K562 (cell line): ENCODE data around the gene LAMTOR5. TPM values are rescaled to one million over a fixed set of nuclear protein-coding genes. Genes with fewer than 3 reads are reported as not detected.

ENCODE experiments used
- ATAC-seq: fragments of 200-7000 bp; cut with Tn5 transposase; 3 replicates; pipeline ENCODE4 v1.9.1; 2020; ENCODE audit warnings: moderate library complexity
- BruUV-seq: library from RNA; stranded (reverse); fragments of 400-500 nt; replicated peaks from 2 replicates; lab custom pipeline; 2021; lab: Mats Ljungman, UMichigan
- CTCF ChIA-PET: fragments of 300-600 bp; formaldehyde crosslinking; extraction: SDS; loops from one replicate; lab custom pipeline; 2021; ENCODE audit warnings: low intra/inter-chr PET ratio; lab: Yijun Ruan, JAX
- POLR2A ChIA-PET: fragments of 300-600, 350-650 bp; sonication (Branson Sonifier 250); formaldehyde crosslinking; extraction: SDS; loops from one replicate; lab custom pipeline; 2021; ENCODE audit warnings: antibody characterized with exemption, inconsistent platforms; lab: Yijun Ruan, JAX
- DNase-seq, 4 experiments: peaks; one replicate each; pipeline versions ENCODE4 v3.0.0 to v3.0.0-alpha.2; 2011 to 2018; ENCODE audit warnings: low spot score in 3 of 4, mixed read lengths in 3 of 4; ENCODE audit errors: extremely low read depth in 1 of 4
- FAIRE-seq: peaks from 2 replicates; lab custom pipeline; 2011; peaks lifted over from hg19 to GRCh38; lab: Jason Lieb, UNC
- H2AFZ ChIP-seq: 2 replicates; pipeline ENCODE4 v1.6.0; 2011; ENCODE audit warnings: low read depth, low read length, control low read depth, inconsistent platforms
- H3K27ac ChIP-seq: fragments of 200-600 bp; 3 replicates; pipeline ENCODE4 v1.8.0; 2011; ENCODE audit warnings: low read depth, mild to moderate bottlenecking, control low read depth, inconsistent platforms, low read length, moderate library complexity, mixed read lengths; ENCODE audit errors: extremely low read depth
- H3K27me3 ChIP-seq, 2 experiments: fragments of 300-600 bp in 1 of 2; 2 replicates in 1 of 2; 3 replicates in 1 of 2; pipeline versions ENCODE4 v1.6.0 to v1.8.0; 2011; ENCODE audit warnings: inconsistent platforms in 2 of 2, low read length in 2 of 2, mild to moderate bottlenecking in 1 of 2, mixed read lengths in 1 of 2, moderate library complexity in 1 of 2; ENCODE audit not compliant: control insufficient read depth in 2 of 2, insufficient read depth in 2 of 2
- H3K36me3 ChIP-seq: fragments of 300-600 bp; 3 replicates; pipeline ENCODE4 v1.8.0; 2011; ENCODE audit warnings: mild to moderate bottlenecking, low read length, inconsistent platforms; ENCODE audit not compliant: control insufficient read depth, insufficient read depth
- H3K4me1 ChIP-seq, 2 experiments: fragments of 200-600 bp in 1 of 2; replicated peaks in 1 of 2; 2 replicates in 1 of 2; 3 replicates in 1 of 2; pipeline versions ENCODE4 v1.5.1 to v1.8.0; 2011; ENCODE audit warnings: inconsistent platforms in 2 of 2, low read length in 2 of 2, mild to moderate bottlenecking in 1 of 2, mixed read lengths in 1 of 2, moderate library complexity in 1 of 2; ENCODE audit not compliant: control insufficient read depth in 2 of 2, insufficient read depth in 2 of 2
- H3K4me2 ChIP-seq: 2 replicates; pipeline ENCODE4 v1.6.1; 2011; ENCODE audit warnings: low read length, control low read depth, inconsistent platforms, mixed read lengths; ENCODE audit not compliant: insufficient read depth
- H3K4me3 ChIP-seq: fragments of 200-600 bp; sonication (generic), shearing (Covaris generic); 2 replicates; pipeline ENCODE4 v1.5.1; 2016; ENCODE audit warnings: control low read depth, inconsistent platforms
- H3K79me2 ChIP-seq: fragments of 200-600 bp; 3 replicates; pipeline ENCODE4 v1.8.0; 2011; ENCODE audit warnings: low read length, inconsistent platforms; ENCODE audit not compliant: control insufficient read depth, insufficient read depth
- H3K9ac ChIP-seq, 2 experiments: 2 replicates each; pipeline versions ENCODE4 v1.6.0 to v1.6.1; 2011; ENCODE audit warnings: low read depth in 2 of 2, low read length in 2 of 2, control low read depth in 1 of 2, inconsistent platforms in 1 of 2, mild to moderate bottlenecking in 1 of 2, mixed read lengths in 1 of 2; ENCODE audit not compliant: insufficient read depth in 1 of 2
- H3K9me1 ChIP-seq: one replicate; pipeline ENCODE4 v1.6.0; 2011; ENCODE audit warnings: inconsistent platforms, mild to moderate bottlenecking, low read length, moderate library complexity; ENCODE audit not compliant: control insufficient read depth, insufficient read depth
- H3K9me3 ChIP-seq: replicated peaks from 2 replicates; pipeline ENCODE4 v1.5.1; 2011; ENCODE audit warnings: low read depth, low read length, inconsistent platforms; ENCODE audit not compliant: control insufficient read depth, insufficient read depth
- H4K20me1 ChIP-seq: replicated peaks from 2 replicates; pipeline ENCODE4 v1.6.1; 2011; ENCODE audit warnings: low read length, inconsistent platforms, mixed read lengths; ENCODE audit not compliant: control insufficient read depth, insufficient read depth
- ZNF589 ChIP-seq: fragments of 200-800 bp; sonication (Bioruptor generic); IDR thresholded peaks from 2 replicates; pipeline ENCODE4 v1.6.1; 2016; ENCODE audit warnings: low read depth, missing genetic modification characterization, missing compliant biosample characterization
- WGBS: fragments of 100-300 bp; shearing (Covaris generic); methylation state at CpG from one replicate; pipeline ENCODE4 v1.1.6; 2016; ENCODE audit warnings: low coverage, mixed read lengths; ENCODE audit not compliant: insufficient coverage; ENCODE audit errors: missing lambda C conversion rate; 5-methylcytosine and 5-hydroxymethylcytosine counted together
- in situ Hi-C: fragments of 300-500 bp; cut with MboI; formaldehyde crosslinking; loops from 4 replicates; pipeline ENCODE4 v1.15.0; 2018; ENCODE audit warnings: inconsistent platforms, mixed read lengths
- intact Hi-C: fragments of 100-400 bp; cut with micrococcal nuclease; formaldehyde crosslinking; loops from 2 replicates; pipeline ENCODE4 v1.14.2; 2022
- polyA plus RNA-seq, 8 experiments: library from polyadenylated mRNA; depleted of rRNA in 4 of 8; stranded (reverse) in 5 of 8; unstranded in 3 of 8; fragments of >200 nt; fragmentation: Nextera tagmentation in 2 of 8; fragmentation: Illumina TruSeq in 1 of 8; extraction: Ambion mirVana in 2 of 8; extraction: Trizol in 1 of 8; gene quantifications; 2 replicates each; pipeline versions ENCODE4 v1.2.1 to v1.2.3, GENCODE V29; 2011 to 2014; ENCODE audit warnings: inconsistent platforms in 1 of 8, missing spikeins in 1 of 8
- total RNA-seq, 7 experiments: library from RNA; depleted of rRNA in 6 of 7; stranded (reverse); fragments of >200 nt in 6 of 7; fragmentation: Illumina TruSeq in 2 of 7; extraction: Trizol in 2 of 7; gene quantifications; 2 replicates each; pipeline versions ENCODE4 v1.2.1 to v1.2.3, GENCODE V29; 2011 to 2021; ENCODE audit warnings: low replicate concordance in 1 of 7
- TF ChIP-seq, protein P1 (sequence below), 2 experiments: IDR thresholded peaks; 2 replicates each; pipeline ENCODE4 v1.6.1; 2011; ENCODE audit warnings: borderline replicate concordance in 1 of 2, control low read depth in 1 of 2, low read depth in 1 of 2, low read length in 1 of 2, mild to moderate bottlenecking in 1 of 2, mixed read lengths in 1 of 2, moderate library complexity in 1 of 2; ENCODE audit not compliant: insufficient read depth in 1 of 2, insufficient read length in 1 of 2, poor library complexity in 1 of 2, severe bottlenecking in 1 of 2; ENCODE audit errors: extremely low read depth in 1 of 2
- TF ChIP-seq, protein P2 (sequence below): sonication (generic); formaldehyde crosslinking; IDR thresholded peaks from 2 replicates; pipeline ENCODE4 v1.8.1; 2023; ENCODE audit warnings: mild to moderate bottlenecking, missing genetic modification reagents

Gene LAMTOR5
- total and polyA plus RNA-seq, 9 of the 15 experiments (the other 6 are each of a cell fraction or from before 2014, with no cell fraction given): 118 to 712 (median 241) TPM

DNA sequence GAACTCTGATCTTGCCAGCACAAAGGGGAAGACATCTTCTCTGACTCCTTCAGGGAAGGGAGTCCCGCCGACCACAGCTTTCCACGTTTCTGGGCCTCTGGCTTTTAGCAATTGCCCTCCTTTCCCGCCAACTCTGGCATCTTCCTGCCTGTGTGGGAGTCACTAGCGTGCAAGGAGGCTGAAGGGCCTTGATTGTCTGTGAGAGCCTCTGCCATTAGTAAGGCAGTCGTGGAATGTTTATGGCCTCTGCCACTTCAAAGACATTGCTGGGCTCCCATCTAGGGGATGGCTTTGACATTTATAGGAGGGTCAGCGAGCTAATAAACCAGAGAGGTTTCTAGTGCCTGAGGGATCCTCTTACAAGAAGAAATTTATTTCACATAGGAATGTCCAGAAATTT is 29.1 kb upstream of the LAMTOR5 start:
- Histone ChIP-seq H3K4me3 (no peak overlapping the region), H3K4me2 (no peak overlapping the region), H3K79me2 (no peaks in the 10 kb centered on the region), H3K27me3 (peaks cover 23 to 56% of the 10 kb centered on the region in 2 experiments), H3K27ac (no peak overlapping the region), H2AFZ (peak overlapping the region; percentile 6; the same call in 1 of the 2 replicates), H3K36me3 (no peaks in the 10 kb centered on the region), H4K20me1 (peaks cover 13% of the 10 kb centered on the region; the same call in 1 of the 2 replicates), H3K9ac (no peak overlapping the region), H3K9me3 (no peaks in the 10 kb centered on the region), H3K9me1 (no peaks in the 10 kb centered on the region), H3K4me1 (peaks cover 10 to 27% of the 10 kb centered on the region in 2 experiments; a peak in 4 of 5 replicates)
- TF ChIP-seq, protein P1, sequence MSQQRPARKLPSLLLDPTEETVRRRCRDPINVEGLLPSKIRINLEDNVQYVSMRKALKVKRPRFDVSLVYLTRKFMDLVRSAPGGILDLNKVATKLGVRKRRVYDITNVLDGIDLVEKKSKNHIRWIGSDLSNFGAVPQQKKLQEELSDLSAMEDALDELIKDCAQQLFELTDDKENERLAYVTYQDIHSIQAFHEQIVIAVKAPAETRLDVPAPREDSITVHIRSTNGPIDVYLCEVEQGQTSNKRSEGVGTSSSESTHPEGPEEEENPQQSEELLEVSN (IDR thresholded peaks at IDR 0.05; ENCODE audit: borderline replicate concordance in 1 of 2, extremely low read depth in 1 of 2, insufficient read depth in 1 of 2, insufficient read length in 1 of 2, low read depth in 1 of 2, low read length in 1 of 2, poor library complexity in 1 of 2, severe bottlenecking in 1 of 2): peak in 1 of 2 experiments; percentile 48
- TF ChIP-seq, protein P2, sequence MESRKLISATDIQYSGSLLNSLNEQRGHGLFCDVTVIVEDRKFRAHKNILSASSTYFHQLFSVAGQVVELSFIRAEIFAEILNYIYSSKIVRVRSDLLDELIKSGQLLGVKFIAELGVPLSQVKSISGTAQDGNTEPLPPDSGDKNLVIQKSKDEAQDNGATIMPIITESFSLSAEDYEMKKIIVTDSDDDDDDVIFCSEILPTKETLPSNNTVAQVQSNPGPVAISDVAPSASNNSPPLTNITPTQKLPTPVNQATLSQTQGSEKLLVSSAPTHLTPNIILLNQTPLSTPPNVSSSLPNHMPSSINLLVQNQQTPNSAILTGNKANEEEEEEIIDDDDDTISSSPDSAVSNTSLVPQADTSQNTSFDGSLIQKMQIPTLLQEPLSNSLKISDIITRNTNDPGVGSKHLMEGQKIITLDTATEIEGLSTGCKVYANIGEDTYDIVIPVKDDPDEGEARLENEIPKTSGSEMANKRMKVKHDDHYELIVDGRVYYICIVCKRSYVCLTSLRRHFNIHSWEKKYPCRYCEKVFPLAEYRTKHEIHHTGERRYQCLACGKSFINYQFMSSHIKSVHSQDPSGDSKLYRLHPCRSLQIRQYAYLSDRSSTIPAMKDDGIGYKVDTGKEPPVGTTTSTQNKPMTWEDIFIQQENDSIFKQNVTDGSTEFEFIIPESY (CRISPR knock-in tag): peak; percentile 45; the same call in 1 of the 2 replicates
- no peak for TF ChIP-seq ZNF589 (CRISPR knock-in tag)
- no peak for FAIRE-seq
- no TSS peak for BruUV-seq
- DNase-seq: no peak
- in situ Hi-C loops: no loop called here
- no peak for ATAC-seq
- WGBS: 10% methylated on average over 7 of the region's 7 CpGs
- intact Hi-C loops: no loop called here
- ChIA-PET CTCF (no interaction called here), POLR2A (interaction anchor here (0.6 to 1.7 kb wide), 8 partner anchors 9 to 888 kb away, joined by 3 to 8 read pairs (median 3); partner anchors contain the start of gene GNAI3)
